GM12891 (cell line): Measurements from ENCODE around the gene API5. TPM values are rescaled to one million over a fixed set of nuclear protein-coding genes. Genes with fewer than 3 reads are reported as not detected.

Experiments
- DNase-seq: peaks from one replicate; pipeline ENCODE4 v3.0.0; 2011; ENCODE audit warnings: low spot score; ENCODE audit not compliant: insufficient read length
- FAIRE-seq: peaks from 2 replicates; lab custom pipeline; 2011; peaks lifted over from hg19 to GRCh38; lab: Jason Lieb, UNC
- PAX5 ChIP-seq: IDR thresholded peaks from 2 replicates; pipeline ENCODE4 v1.6.1; 2011; ENCODE audit warnings: low read length, moderate library complexity, mild to moderate bottlenecking; ENCODE audit not compliant: insufficient read depth, severe bottlenecking
- POLR2A ChIP-seq: IDR thresholded peaks from 2 replicates; pipeline ENCODE4 v1.6.1; 2011; ENCODE audit warnings: low read depth, low read length, control low read depth
- POLR2AphosphoS5 ChIP-seq: IDR thresholded peaks from 2 replicates; pipeline ENCODE4 v1.6.1; 2011; ENCODE audit warnings: low read depth, low read length, control low read depth
- POU2F2 ChIP-seq: IDR thresholded peaks from 2 replicates; pipeline ENCODE4 v1.6.1; 2011; ENCODE audit warnings: low read depth, mild to moderate bottlenecking, control low read depth, low read length, moderate library complexity
- SPI1 ChIP-seq: IDR thresholded peaks from 2 replicates; pipeline ENCODE4 v1.6.1; 2011; ENCODE audit warnings: low read depth, low read length, control low read depth
- TAF1 ChIP-seq: IDR thresholded peaks from 2 replicates; pipeline ENCODE4 v1.6.1; 2011; ENCODE audit warnings: low read depth, low read length, control low read depth
- polyA plus RNA-seq: library from polyadenylated mRNA; unstranded; fragments of >200 nt; gene quantifications from one replicate; pipeline ENCODE4 v1.2.1, GENCODE V29; 2012; ENCODE audit warnings: low read depth, missing spikeins, inconsistent platforms; ENCODE audit not compliant: missing spikeins

Gene API5
- polyA plus RNA-seq: 55.8 TPM

DNA sequence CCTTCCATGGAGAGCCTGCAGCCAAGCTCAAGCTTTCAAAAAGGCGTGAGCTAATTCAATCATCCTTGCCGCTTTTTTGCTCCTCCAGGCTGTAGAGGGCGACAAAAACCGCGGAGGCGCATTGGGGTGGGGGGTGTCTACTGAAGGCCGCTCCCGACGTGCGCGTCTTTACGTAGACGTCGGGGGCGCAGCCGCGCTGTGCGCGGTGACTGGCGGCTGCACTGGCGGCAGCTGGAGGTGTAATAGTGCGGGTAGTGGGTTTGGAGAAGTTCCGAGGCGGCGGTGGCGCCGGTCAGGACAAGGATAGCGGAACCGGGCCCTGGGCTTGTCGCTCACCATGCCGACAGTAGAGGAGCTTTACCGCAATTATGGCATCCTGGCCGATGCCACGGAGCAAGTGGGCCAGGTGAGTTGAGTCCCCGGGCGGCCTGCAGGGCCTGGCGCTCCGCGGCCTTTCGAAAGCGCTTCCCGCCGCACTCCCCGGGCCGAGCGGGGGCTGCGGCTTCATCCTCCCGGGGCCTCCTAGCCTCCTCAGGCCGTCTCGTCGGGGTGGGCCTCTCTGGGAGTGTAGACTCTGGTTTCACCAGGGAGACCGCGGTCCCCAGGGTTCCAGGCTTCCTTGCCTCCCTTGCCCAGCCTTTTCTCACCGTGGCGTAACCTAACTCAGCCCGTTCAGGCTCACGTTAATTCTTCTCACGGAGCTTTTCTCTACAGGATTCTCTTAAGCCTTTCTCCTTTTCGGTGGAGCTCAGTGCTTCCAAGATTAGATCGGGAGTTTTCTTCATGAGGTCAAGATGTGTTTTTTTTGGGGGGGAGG is at the start of gene API5:
Gene API5, plus strand, starts transcription at position 206 of the 817 bp plus-strand sequence. Its CDS starts 132 bp downstream, at position 338.
- FAIRE-seq (peak; percentile 100), DNase-seq (peak; percentile 62)
- peak; percentile 93 for TF ChIP-seq POLR2A
- no peak for TF ChIP-seq PAX5
- TF ChIP-seq TAF1: peak; percentile 92
- peak; percentile 92 for TF ChIP-seq POLR2AphosphoS5
- no peak for TF ChIP-seq SPI1
- peak; percentile 58; the same call in 1 of the 2 replicates for TF ChIP-seq POU2F2

DNA sequence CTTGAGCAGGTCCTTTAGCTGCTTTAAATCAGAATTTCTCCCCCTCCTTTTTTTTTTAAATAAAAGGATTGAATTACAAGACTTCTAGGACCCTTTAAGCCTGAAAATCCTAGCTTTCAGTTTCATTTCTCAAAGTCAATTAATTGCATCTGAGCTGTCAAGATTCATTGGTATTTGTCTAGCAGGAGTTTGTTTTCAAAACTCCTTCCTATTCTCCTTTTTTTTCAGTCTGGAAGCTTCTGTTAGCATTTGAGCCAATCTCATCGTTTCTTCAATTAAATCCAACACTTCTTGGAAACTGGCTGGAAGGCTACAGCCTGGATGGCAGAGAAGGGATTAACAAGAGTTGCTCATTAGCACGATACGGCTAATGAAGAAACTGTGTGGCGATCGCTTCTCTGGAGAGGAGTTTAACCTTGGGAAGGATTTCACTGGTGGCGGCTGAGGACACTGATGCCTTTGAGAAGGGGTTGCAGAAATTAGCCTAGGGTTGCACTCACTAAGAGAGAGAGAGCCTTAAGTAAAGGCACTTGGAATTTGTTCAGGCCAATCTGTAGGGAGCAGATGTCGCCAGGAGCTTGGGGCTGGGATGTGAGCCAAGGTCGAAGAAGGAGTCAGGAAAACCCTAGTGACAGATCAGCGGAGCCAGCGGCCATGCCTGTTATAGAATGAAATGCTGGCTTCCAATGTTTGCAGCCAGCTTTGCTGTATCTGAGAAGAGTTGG is 43.8 kb upstream of the API5 start:
- DNase-seq: no peak
- TF ChIP-seq SPI1 (no peak), TAF1 (no peak)
- FAIRE-seq: no peak

DNA sequence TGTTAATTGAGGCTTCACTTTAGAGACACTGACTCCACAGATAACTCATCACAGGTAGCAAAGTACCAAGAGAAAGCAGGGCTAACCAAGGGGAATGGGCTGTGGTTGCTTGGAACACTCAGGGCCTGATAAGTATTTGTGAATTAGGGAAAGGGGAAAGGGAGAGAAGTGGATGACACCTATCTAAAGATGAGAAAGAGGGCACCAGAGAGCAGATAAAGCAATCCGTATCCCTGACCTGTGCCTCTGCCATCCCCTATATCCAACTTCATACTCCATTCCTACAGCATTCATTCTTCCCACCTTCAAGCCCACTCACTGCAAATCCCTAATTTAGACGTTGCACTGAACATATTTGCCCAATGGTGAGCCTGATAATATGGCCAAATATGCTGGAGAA is 43.0 kb upstream of the API5 start:
- DNase-seq (no peak), FAIRE-seq (no peak)
- TF ChIP-seq POLR2A: no peak
- TF ChIP-seq TAF1: no peak
- no peak for TF ChIP-seq POLR2AphosphoS5
- TF ChIP-seq POU2F2: no peak
- TF ChIP-seq PAX5: no peak
- TF ChIP-seq SPI1: no peak

DNA sequence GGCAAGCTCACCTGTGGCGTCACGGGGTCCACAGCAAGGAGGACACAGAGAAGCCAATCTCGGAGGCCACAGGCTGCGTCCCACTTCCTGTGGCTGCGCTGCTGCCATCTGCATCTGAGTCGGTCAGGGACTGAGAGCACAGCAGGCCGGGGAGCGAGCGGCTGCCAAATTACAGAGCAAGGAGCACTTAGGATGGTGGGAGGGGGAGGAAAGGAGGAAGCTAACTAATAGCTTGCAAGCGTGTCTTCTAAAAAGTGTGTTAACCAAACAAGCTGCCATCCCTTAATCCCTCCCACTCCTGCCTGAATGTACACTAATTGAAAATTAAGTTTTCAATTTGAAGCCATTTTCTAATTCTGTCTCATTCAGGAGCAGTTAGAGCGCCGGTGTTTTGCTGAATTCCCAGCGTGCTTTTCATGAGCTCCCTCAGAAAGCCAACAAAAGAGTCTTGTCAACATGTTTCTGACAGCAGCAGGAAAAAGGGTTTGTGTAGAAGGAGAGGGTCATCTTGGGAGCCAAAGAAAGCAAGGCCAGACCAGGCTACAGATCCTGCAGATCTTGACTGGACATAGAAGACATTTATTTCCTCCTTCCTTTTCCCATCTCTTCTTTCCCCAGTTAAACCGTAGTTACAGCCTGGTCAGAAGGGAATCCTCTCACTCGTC is 42.4 kb upstream of the API5 start:
- FAIRE-seq (no peak), DNase-seq (no peak)
- TF ChIP-seq POLR2A (no peak), SPI1 (no peak), TAF1 (no peak), PAX5 (no peak), POLR2AphosphoS5 (no peak), POU2F2 (no peak)

DNA sequence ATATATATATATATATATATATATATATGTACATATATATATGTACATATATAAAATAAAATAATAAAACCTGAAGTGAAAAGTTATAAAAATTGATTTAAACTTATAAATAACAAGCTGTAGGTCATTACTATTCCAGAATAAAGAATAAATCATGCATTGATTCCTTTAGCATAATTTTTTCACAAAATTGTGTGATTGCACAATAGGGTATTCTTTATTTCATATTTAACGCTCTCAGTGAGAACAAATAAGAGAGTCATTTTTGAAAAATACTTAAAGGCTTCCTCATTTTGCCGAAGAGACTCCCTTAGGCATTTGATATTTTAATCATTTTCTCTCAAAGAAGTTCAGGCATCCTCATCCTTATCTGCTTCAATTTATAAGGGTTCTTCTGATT is 41.3 kb upstream of the API5 start:
- TF ChIP-seq POLR2AphosphoS5: no peak
- no peak for TF ChIP-seq POU2F2
- no peak for TF ChIP-seq TAF1
- TF ChIP-seq SPI1: no peak
- no peak for TF ChIP-seq PAX5
- TF ChIP-seq POLR2A: no peak
- DNase-seq (no peak), FAIRE-seq (no peak)

DNA sequence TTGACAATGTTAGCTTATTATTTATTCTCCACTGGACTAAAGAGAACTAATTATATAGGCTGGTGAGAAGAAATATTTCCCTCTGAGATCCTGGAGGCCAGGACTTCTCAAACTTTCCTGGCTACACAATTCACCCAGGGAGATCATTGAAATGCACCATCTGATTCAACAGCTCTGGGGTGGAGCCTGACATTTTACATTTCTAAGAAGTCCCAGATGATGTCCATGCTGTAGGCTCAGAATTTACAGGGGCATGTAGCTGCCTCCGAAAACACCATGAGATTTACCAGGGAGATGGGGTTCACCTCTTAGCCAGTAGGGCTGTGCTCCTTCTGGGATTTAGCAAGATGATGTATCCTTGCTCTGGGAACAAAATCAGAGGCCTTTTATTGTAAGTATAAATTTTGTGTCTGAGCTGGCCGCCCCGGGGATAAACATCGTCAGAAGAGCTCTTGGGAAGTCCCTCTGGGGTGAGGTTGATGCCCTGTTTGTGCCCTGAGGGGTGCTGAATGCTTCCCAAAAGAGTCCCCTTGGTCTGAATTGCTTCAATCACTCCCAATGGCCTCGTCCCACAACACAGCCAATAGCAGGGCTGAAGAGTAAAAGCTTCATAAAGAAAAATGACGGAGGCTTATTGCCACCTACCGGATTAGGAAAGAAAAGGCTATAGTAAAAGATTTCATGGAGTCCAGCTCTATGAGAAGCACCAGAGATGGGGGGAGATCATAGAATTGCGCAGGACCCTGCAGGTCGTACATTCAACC is 33.4 kb upstream of the API5 start:
- TF ChIP-seq TAF1 (no peak), PAX5 (no peak), POLR2A (no peak), POU2F2 (no peak), SPI1 (no peak), POLR2AphosphoS5 (no peak)
- FAIRE-seq (no peak), DNase-seq (no peak)

DNA sequence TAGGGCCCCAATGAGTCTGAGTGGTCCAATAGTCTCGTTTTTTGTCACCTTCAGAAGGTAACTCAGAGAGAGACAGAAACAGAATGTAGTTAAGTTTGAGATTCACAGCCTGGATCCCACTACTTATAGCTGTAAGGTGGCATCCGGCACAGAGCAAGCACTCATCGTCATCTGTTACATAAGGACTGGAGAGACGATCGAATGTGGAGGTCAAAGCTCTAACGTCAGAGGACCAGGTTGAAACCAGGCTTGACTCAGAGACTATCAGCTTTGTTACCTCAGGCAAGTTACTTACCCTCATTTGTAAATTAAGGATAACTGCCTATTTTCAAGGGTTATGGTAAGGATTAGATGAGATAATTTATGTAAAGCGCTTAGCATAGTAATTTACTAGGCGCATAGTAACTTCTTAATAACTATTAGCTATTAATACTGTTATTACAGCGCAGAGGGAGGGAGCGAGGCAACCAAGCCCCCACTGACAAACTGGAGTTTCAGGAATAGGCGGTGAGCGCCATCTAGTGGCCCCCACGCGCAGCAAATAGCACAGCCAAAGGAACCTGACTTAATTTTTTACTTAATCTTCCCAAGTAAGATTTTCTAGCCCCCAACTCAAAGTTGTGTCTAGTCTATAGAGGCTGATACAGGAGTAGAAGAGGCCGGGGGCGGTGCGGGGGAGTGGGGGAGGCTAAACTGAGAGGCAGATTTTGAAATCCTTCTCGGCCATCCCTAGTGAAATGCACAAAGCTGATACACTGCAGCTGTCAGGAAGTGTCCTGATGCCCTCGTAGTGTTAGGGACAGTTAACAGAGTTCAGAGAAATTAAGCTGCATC is 29.0 kb upstream of the API5 start:
- DNase-seq: peak; percentile 21
- no peak for TF ChIP-seq POLR2A
- TF ChIP-seq POU2F2: no peak
- TF ChIP-seq TAF1: no peak
- FAIRE-seq: peak; percentile 69

DNA sequence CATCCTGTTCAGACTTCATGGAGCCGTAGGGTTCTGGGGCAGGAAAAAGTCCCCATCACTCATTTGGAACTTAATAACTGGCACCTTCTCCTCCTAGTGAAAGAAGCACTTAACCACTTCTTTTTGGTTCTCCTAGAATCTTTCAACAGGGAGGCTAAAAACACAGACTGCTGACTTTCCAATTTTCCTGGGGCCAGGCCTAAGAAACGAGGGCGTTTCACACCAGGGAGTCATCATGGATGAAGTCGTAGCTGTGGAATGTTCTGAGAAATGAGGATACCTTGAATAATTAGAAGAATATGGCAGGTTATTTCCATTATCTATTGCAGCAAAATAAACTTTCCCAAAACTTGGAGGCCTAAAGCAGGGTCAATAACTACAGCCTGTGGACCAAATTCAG is 26.0 kb upstream of the API5 start:
- FAIRE-seq: no peak
- TF ChIP-seq POLR2A (no peak), TAF1 (no peak), POLR2AphosphoS5 (no peak), POU2F2 (no peak), PAX5 (no peak), SPI1 (no peak)
- DNase-seq: no peak

DNA sequence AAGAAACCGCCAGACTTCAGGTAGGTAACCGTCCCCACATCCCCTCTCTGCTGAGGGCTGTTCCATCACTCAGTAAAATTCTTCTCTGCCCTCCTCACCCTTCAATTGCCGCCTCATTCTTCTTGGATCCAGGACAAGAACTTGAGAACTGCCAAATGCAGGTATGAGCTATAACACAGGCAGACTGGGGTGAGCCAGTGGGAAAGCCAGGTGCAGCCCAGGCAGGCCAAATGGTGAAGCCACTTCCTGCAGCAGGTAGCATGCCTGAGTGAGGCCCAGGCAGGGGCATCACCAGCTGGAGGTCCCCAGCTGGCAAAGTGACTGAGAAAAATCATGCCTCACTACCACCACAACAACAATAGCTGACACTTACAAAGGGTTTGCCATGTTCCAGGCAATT is 22.4 kb upstream of the API5 start:
- DNase-seq (no peak), FAIRE-seq (no peak)
- TF ChIP-seq POU2F2 (no peak), SPI1 (no peak), POLR2A (no peak), TAF1 (no peak), POLR2AphosphoS5 (no peak)
